ENCODE data around the gene DOK7.

Gene DOK7

DNA sequence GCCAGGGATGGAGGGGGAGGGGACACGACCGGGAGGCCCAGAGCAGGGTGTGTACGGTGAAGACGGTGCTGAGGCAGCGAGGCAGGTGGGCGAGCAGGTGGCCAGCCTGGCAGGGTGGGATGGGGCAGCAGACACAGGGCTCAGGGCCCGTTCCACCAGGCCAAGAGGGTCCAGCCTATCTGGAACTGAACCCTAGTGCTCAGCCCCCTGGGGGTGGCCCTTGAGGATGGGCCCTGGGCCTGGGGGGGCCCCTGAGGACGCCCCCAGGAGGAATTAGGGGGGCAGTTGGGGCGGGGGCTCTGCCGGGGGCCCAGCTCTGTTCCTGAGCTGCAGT lies 24.3 kb upstream of the DOK7 start:
- no peak overlapping the region for H3K4me3 ChIP-seq (ENCODE audit: low read length)
- TF ChIP-seq CTCF (conservative IDR thresholded peaks at IDR 0.05; ENCODE audit: low read length): no peak
- no peak for DNase-seq (ENCODE audit: low read depth)

- no peak for TF ChIP-seq CTCF (conservative IDR thresholded peaks at IDR 0.05; ENCODE audit: low read length)
- DNase-seq (ENCODE audit: low read depth): no peak
- H3K4me3 ChIP-seq (ENCODE audit: low read length): no peak overlapping the region
Observed at GRCh38 chr4:3439391-3439790, 23.7 kb upstream of the DOK7 start.

GRCh38 chr4:3440011-3440410 lies 23.1 kb upstream of the DOK7 start:
- DNase-seq (ENCODE audit: low read depth): no peak
- no peak for TF ChIP-seq CTCF (conservative IDR thresholded peaks at IDR 0.05; ENCODE audit: low read length)
- H3K4me3 ChIP-seq (ENCODE audit: low read length): no peak overlapping the region

DNA sequence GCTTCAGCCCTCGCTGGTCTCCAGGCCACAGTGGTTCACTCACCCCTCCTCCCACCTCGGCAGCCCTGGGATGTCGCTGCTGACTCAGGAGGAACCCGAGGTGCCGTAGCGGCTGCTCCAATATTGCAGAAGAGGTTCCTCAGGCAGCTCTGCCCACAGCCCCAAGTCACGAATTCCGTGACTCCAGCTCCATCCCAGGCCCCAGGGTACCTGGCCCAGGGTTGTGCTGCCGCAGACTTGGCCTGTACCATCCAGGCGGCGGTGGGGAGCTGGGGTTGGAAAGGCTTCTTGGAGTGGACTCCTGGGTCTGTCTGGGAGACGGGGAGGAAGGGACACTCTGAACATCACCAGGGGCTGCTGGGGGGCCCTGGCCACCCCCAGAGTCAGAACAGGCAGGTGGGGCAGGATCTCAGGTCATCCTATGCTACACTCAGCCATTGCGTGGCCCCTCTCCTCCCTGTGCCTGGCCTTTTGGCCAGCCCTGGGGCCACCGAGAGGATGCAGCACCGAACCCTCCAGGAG lies 22.1 kb upstream of the DOK7 start:
- H3K4me3 ChIP-seq (ENCODE audit: low read length): no peak overlapping the region
- peak; percentile 26 for DNase-seq (ENCODE audit: low read depth)

DNA sequence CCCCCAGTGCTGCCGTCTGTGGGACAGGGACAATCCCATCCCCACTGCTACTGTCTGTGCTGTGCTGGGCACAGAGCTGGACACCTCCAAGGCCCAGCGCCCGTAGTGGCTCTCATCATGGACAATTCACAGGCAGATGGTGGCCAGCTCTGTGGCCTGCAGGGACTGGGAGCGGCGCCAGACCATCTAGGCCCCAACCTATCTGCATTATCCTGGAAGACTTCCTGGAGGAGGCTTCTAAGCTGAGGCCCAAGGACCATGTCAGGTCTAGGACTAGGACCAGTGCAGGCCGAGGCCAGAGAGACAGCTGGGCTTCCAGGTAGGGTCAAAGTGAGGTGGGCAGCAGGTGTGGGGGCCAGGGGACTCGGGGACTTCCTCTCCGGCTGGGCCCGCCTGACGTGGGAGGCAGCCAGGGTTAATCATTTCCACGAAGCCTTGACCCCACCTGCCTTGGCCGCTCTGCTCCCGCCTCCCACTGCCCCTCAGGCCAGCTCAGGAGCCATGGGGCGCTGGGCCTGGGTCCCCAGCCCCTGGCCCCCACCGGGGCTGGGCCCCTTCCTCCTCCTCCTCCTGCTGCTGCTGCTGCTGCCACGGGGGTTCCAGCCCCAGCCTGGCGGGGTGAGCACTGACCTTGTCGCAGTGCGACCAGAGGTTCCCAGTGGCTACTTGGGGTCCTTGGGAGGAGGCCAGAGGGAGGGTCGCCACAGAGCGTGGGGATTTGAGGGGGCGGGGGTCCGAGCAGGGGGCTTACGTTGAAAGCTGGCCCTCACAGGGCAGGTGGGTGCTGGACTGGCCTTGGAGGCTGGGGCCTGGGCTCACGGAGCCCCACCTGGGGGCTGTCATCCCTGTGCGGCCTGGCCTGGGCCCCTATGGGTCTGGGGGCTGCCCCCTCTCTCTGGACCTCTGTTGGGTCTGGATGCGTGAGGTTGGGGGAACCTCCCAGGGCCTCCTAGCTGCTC lies 21.3 kb upstream of the DOK7 start, which contains the start of gene HGFAC:
TSS of gene HGFAC (plus strand) at position 468 of the 959 bp plus-strand sequence. CDS start at position 502, 34 bp downstream.
- DNase-seq (ENCODE audit: low read depth): no peak
- TF ChIP-seq CTCF (conservative IDR thresholded peaks at IDR 0.05; ENCODE audit: low read length): no peak
- H3K4me3 ChIP-seq (ENCODE audit: low read length): no peak within 1 kb of the TSS

More for the DNA sequence above, 22.1 kb upstream of the DOK7 start:
- no peak for TF ChIP-seq CTCF (conservative IDR thresholded peaks at IDR 0.05; ENCODE audit: low read length)

DNA sequence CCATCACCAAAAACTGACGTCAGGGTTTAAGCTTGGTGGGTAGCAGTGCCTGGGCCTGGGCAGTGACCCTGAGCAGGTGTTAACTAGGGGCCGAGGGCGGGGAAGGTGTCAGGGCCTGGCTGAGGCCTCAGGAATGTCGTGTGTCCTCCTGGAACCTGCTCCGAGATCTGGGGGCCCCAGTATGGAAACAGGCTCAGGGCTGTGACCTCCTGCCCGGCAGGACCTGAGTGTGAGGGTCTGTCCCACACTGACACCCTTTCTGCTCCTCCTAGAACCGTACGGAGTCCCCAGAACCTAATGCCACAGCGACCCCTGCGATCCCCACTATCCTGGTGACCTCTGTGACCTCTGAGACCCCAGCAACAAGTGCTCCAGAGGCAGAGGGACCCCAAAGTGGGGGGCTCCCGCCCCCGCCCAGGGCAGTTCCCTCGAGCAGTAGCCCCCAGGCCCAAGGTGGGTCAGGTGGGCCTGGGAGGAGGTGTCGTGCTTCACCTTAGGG lies 20.6 kb upstream of the DOK7 start:
- no peak overlapping the region for H3K4me3 ChIP-seq (ENCODE audit: low read length)
- no peak for DNase-seq (ENCODE audit: low read depth)
- TF ChIP-seq CTCF (conservative IDR thresholded peaks at IDR 0.05; ENCODE audit: low read length): no peak
